Epithelial cell of proximal tubule (primary cell): Measurements from ENCODE around the gene C2orf69. TPM values are rescaled to one million over a fixed set of nuclear protein-coding genes. Genes with fewer than 3 reads are reported as not detected.
A peak's percentile ranks its signal among the peaks of the same experiment; 100 is the strongest.

Experiments
- DNase-seq: peaks from one replicate; pipeline ENCODE4 v3.0.0-alpha.2; 2011; ENCODE audit warnings: low read depth
- H3K4me3 ChIP-seq: 2 replicates; pipeline ENCODE4 v1.5.1; 2011; ENCODE audit warnings: low read depth, mild to moderate bottlenecking, low read length
- CTCF ChIP-seq: conservative IDR thresholded peaks from 2 replicates; pipeline ENCODE4 v1.5.1; 2012; ENCODE audit warnings: low read depth, mild to moderate bottlenecking, low read length
- total RNA-seq: library from RNA; depleted of rRNA; stranded (reverse); fragments of >200 nt; gene quantifications from 2 replicates; pipeline ENCODE4 v1.2.3, GENCODE V29; 2015

C2orf69 gene
- 13.0 and 14.3 TPM in 2 replicates for total RNA-seq

- DNase-seq, result peak; percentile 66
- peak within 1 kb of the TSS; percentile 72 for H3K4me3 ChIP-seq
- no peak for TF ChIP-seq CTCF
Observed at GRCh38 chr2:199911052-199911876, at the start of gene C2orf69. Gene C2orf69 (plus strand): TSS chr2:199911293. CDS start chr2:199911439, 146 bp downstream.

DNA sequence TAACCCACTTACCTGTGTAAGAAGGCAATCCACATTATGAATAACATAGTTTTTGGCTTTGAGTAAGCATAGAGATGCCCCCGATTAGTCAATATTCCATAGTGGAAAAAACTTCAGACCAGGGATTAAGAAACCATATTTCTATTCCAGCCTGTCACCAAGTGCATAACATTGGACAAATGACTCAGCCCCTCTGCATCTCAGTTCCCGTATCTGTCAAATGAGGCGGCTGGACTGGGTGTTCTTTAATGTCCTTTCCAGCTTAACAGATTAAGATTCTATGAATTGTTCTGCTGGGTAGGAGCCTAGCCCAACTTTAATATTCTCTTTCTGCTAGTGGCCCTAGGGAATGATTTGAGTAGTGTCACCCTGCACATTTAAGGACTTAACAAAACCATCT is 48.3 kb upstream of the C2orf69 start:
- TF ChIP-seq CTCF, result no peak
- H3K4me3 ChIP-seq, result no peak overlapping the region
- no peak for DNase-seq

- TF ChIP-seq CTCF, result no peak
- H3K4me3 ChIP-seq, result no peak overlapping the region
- no peak for DNase-seq
Observed at GRCh38 chr2:199865905-199866304, 45.2 kb upstream of the C2orf69 start.

DNA sequence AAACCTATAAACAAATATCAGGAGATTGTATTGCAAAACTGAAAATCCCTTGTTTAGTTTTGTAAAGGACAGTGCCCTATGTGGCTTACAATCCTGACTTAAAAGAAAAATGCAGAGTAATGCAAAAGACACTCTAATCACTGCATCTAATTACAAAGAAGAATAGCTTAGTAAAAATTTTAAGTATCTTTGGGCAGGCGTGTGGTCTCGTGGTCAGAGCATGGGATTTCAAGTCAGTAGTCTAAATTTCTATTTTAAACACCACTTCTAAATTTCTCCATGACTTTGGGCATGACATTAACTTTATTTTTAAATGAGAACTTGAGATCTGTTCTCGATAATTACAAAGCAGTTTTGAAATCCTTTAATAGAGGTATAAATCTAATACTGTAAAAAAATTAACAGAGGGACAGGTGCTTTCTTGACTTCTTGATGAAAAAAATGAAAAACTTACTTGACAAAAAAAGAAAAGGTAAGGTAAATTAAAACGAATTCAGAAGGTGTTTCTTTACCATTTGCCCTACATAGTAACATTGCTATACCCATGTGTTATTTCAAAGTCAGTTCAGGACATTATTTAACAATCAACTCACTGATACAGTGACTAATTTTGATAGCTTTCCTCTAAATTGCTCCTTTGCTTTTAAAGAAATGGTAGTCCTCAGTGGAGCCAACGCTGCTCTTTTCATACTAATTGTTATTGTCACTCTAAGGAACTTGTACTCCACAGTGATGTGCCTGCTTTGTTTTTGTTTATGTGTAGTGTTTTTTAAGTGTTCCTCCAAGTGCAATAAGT is 42.5 kb upstream of the C2orf69 start:
- DNase-seq, result no peak
- TF ChIP-seq CTCF, result no peak
- no peak overlapping the region for H3K4me3 ChIP-seq

GRCh38 chr2:199869227-199869541 is 41.9 kb upstream of the C2orf69 start:
- no peak overlapping the region for H3K4me3 ChIP-seq
- no peak for TF ChIP-seq CTCF
- no peak for DNase-seq

DNA sequence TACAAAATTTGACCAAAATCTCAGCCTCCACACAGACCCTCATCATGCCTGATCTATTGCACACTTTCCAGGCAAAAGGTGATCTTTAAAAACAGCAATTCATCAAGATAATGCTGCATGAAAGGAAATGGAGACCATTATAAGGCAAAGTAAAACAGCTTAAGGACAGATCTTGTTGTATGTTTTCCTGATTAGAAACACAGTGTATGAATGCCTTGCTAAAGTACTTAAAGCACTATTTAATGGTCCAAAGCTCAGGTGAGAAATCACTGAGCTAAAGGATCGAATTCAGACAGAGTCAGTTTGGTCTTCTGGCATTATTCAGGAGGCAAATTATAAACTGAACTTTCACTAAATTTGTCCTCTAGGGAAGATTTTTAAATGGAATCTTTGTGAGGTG is 41.4 kb upstream of the C2orf69 start:
- TF ChIP-seq CTCF, result no peak
- no peak overlapping the region for H3K4me3 ChIP-seq
- no peak for DNase-seq
